Kidney epithelial cell (primary cell): ENCODE results near the gene FBXW11. TPM values are rescaled to one million over a fixed set of nuclear protein-coding genes. Genes with fewer than 3 reads are reported as not detected.

Experiments used
- DNase-seq: peaks from one replicate; pipeline ENCODE4 v3.0.0-alpha.2; 2010; ENCODE audit warnings: low read depth
- H3K27me3 ChIP-seq: 2 replicates; pipeline ENCODE4 v1.6.0; 2011; ENCODE audit warnings: low read length; ENCODE audit not compliant: control insufficient read depth, insufficient read depth
- H3K36me3 ChIP-seq: 2 replicates; pipeline ENCODE4 v1.5.1; 2011; ENCODE audit warnings: low read length; ENCODE audit not compliant: control insufficient read depth, insufficient read depth
- H3K4me3 ChIP-seq: 2 replicates; pipeline ENCODE4 v1.5.1; 2011; ENCODE audit warnings: low read depth, mild to moderate bottlenecking, control low read depth, low read length
- total RNA-seq: library from RNA; depleted of rRNA; stranded (reverse); fragments of >200 nt; gene quantifications from 2 replicates; pipeline ENCODE4 v1.2.3, GENCODE V29; 2015
- TF ChIP-seq, protein P1 (sequence below): IDR thresholded peaks from 2 replicates; pipeline ENCODE4 v1.5.1; 2011; ENCODE audit warnings: mild to moderate bottlenecking, moderate library complexity, low read length, control low read depth, inconsistent platforms; ENCODE audit not compliant: insufficient read depth, poor library complexity, severe bottlenecking

FBXW11 gene
- total RNA-seq, 1 donor from 2014 or later, result 75.1 TPM

GRCh38 chr5:171846323-171846722, 160.1 kb downstream of the FBXW11 start:
- TF ChIP-seq, protein P1, sequence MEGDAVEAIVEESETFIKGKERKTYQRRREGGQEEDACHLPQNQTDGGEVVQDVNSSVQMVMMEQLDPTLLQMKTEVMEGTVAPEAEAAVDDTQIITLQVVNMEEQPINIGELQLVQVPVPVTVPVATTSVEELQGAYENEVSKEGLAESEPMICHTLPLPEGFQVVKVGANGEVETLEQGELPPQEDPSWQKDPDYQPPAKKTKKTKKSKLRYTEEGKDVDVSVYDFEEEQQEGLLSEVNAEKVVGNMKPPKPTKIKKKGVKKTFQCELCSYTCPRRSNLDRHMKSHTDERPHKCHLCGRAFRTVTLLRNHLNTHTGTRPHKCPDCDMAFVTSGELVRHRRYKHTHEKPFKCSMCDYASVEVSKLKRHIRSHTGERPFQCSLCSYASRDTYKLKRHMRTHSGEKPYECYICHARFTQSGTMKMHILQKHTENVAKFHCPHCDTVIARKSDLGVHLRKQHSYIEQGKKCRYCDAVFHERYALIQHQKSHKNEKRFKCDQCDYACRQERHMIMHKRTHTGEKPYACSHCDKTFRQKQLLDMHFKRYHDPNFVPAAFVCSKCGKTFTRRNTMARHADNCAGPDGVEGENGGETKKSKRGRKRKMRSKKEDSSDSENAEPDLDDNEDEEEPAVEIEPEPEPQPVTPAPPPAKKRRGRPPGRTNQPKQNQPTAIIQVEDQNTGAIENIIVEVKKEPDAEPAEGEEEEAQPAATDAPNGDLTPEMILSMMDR, result no peak
- H3K36me3 ChIP-seq, result no peaks in the 10 kb centered on the region
- no peaks in the 10 kb centered on the region for H3K27me3 ChIP-seq
- DNase-seq, result no peak
- no peak overlapping the region for H3K4me3 ChIP-seq

DNA sequence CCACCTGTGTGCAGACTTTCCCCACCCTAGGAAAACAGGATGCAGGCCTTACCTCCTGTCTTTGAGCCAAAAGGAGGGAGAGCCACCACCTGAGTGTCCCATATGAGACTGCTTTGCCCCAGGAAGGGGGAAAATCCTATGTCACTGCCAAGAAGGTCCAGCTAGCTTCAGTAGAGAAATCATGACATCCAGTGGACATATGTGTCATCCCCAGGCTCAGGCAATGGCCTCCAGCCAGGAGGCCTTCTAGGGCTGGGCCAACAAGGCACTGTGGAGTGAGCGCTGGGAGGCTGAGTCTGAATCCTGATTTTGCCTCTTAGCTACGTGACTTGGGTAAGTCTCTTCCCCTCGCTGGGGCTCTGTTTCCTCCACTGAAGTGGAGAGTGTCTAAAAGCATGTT, 160.6 kb downstream of the FBXW11 start:
- DNase-seq, result no peak
- Histone ChIP-seq H3K27me3 (no peaks in the 10 kb centered on the region), H3K4me3 (no peak overlapping the region), H3K36me3 (no peaks in the 10 kb centered on the region)
- TF ChIP-seq, protein P1, result no peak

- no peak overlapping the region for H3K4me3 ChIP-seq
- no peaks in the 10 kb centered on the region for H3K36me3 ChIP-seq
- TF ChIP-seq, protein P1, result no peak
- DNase-seq, result no peak
- no peaks in the 10 kb centered on the region for H3K27me3 ChIP-seq
Observed at GRCh38 chr5:171845040-171845630, 161.3 kb downstream of the FBXW11 start.

GRCh38 chr5:171842777-171843328, 163.6 kb downstream of the FBXW11 start:
- no peaks in the 10 kb centered on the region for H3K27me3 ChIP-seq
- TF ChIP-seq, protein P1, result no peak
- DNase-seq, result no peak
- no peak overlapping the region for H3K4me3 ChIP-seq
- no peaks in the 10 kb centered on the region for H3K36me3 ChIP-seq

DNA sequence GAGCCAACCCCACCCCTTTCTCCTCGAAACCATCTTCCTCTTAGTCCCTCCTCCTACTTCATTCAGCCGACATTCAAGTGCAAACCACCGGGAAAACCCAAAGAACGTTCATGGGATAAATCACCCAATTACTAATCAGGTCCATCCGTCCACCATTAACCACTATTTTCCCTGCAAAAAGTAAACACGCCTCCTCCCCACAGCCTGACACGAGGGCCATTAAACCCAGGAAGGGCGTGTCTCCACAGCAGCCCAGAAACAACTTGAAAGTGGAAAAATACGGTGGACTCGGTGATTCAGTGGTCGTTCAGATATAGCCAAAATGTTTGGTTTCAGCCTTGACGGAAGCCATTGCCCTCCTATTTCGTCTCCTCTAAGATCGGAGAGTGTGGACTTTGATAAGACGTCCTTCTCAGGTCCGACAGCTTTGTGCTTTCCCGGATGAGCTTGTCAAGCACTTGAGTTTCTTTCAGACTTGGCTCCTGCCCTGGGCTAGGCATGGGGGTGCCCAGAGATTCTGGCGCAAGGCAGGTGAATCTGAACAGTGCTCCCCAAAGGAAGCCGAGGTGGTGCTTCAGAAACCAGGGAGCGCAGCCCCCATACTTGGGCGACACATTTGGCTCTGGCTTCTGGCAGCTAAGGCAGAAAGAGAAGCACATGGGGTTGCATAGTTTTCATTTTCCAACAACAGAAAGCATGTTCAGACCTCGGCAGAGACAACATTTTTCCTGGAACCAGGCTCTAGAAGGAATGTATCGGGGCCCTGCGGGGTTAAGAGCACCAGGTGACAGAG, 164.3 kb downstream of the FBXW11 start:
- H3K4me3 ChIP-seq, result no peak overlapping the region
- no peak for DNase-seq
- TF ChIP-seq, protein P1, result no peak
- no peaks in the 10 kb centered on the region for H3K27me3 ChIP-seq
- no peaks in the 10 kb centered on the region for H3K36me3 ChIP-seq
